GM19463 (cell line): ENCODE measurements around the gene GPD1.
"Not testable (repeated sequence)": the region's sequence is repeated elsewhere in the genome, so short reads cannot be mapped to it uniquely, and the experiment has no call there.

ENCODE experiments used
- ATAC-seq: cut with Tn5 transposase; IDR thresholded peaks from one replicate; pipeline ENCODE4 v1.9.1; 2021; ENCODE audit warnings: mild to moderate bottlenecking, moderate library complexity; ENCODE audit not compliant: unreplicated experiment

Gene GPD1

GRCh38 chr12:50120521-50120920 is 16.7 kb downstream of the GPD1 start:
- ATAC-seq = no peak

GRCh38 chr12:50120953-50121352 is 17.1 kb downstream of the GPD1 start:
- no peak for ATAC-seq

- no peak for ATAC-seq
Measured at GRCh38 chr12:50121641-50122040, 17.8 kb downstream of the GPD1 start.

- ATAC-seq = no peak
Measured at GRCh38 chr12:50123203-50123602, 19.4 kb downstream of the GPD1 start.

- ATAC-seq = no peak
Measured at GRCh38 chr12:50127546-50127945, 23.7 kb downstream of the GPD1 start.

- ATAC-seq = no peak
Measured at GRCh38 chr12:50129290-50129689, 25.5 kb downstream of the GPD1 start.

GRCh38 chr12:50132505-50133135 is 28.8 kb downstream of the GPD1 start:
- no peak for ATAC-seq

GRCh38 chr12:50142993-50143392 is 39.2 kb downstream of the GPD1 start:
- no peak for ATAC-seq

GRCh38 chr12:50145439-50145838 is 41.6 kb downstream of the GPD1 start:
- ATAC-seq = no peak

GRCh38 chr12:50147281-50147680 is 43.5 kb downstream of the GPD1 start:
- ATAC-seq = no peak

GRCh38 chr12:50148011-50148410 is 44.2 kb downstream of the GPD1 start:
- not testable (repeated sequence) for ATAC-seq

GRCh38 chr12:50149311-50149710 is 45.5 kb downstream of the GPD1 start:
- ATAC-seq = no peak

- ATAC-seq = no peak
Measured at GRCh38 chr12:50151047-50151687, 47.4 kb downstream of the GPD1 start.

GRCh38 chr12:50154947-50155346 is 51.1 kb downstream of the GPD1 start:
- ATAC-seq = not testable (repeated sequence)

- no peak for ATAC-seq
Measured at GRCh38 chr12:50156641-50157040, 52.8 kb downstream of the GPD1 start.

- no peak for ATAC-seq
Measured at GRCh38 chr12:50157259-50157658, 53.5 kb downstream of the GPD1 start.

- ATAC-seq = no peak
Measured at GRCh38 chr12:50160643-50161042, 56.8 kb downstream of the GPD1 start.
